ENCODE measurements around the gene SDE2.

- TF ChIP-seq YY1 (IDR thresholded peaks at IDR 0.05; ENCODE audit: insufficient read depth, insufficient read length) (no peak), ZNF274 (IDR thresholded peaks at IDR 0.05; ENCODE audit: low read depth, low read length) (no peak)
Measured at GRCh38 chr1:226033991-226034390, 34.8 kb upstream of the SDE2 start.

Measured in NT2/D1 (cell line).